Neural crest cell (in vitro differentiated cells): Measurements from ENCODE around the gene VPS8. TPM values are rescaled to one million over a fixed set of nuclear protein-coding genes. Genes with fewer than 3 reads are reported as not detected.

Source experiments
- DNase-seq: peaks from one replicate; pipeline ENCODE4 v3.0.0; 2021; ENCODE audit warnings: low read depth, mixed read lengths, low spot score
- H3K27ac Mint-ChIP-seq: one replicate; pipeline ENCODE4 v1.8.0; 2021; ENCODE audit warnings: mild to moderate bottlenecking, mixed read lengths; ENCODE audit not compliant: unreplicated experiment
- H3K27me3 Mint-ChIP-seq: 2 replicates; pipeline ENCODE4 v1.8.0; 2021; ENCODE audit warnings: low read depth, mild to moderate bottlenecking, mixed read lengths
- H3K36me3 Mint-ChIP-seq: 2 replicates; pipeline ENCODE4 v1.8.0; 2021; ENCODE audit warnings: low read depth, mild to moderate bottlenecking, mixed read lengths
- H3K4me1 Mint-ChIP-seq: 2 replicates; pipeline ENCODE4 v1.8.0; 2021; ENCODE audit warnings: mixed read lengths
- H3K4me3 Mint-ChIP-seq: one replicate; pipeline ENCODE4 v1.8.0; 2021; ENCODE audit warnings: mild to moderate bottlenecking, mixed read lengths
- H3K9me3 Mint-ChIP-seq: 2 replicates; pipeline ENCODE4 v1.8.0; 2021; ENCODE audit warnings: mixed read lengths
- CTCF ChIP-seq: fragments of 200-600 bp; sonication (generic); conservative IDR thresholded peaks from 2 replicates; pipeline ENCODE4 v1.5.0; 2021; ENCODE audit warnings: antibody characterized with exemption, mild to moderate bottlenecking
- total RNA-seq: library from RNA; stranded (reverse); gene quantifications from 2 replicates; pipeline ENCODE4 v1.2.1, GENCODE V29; 2021

VPS8 gene
- total RNA-seq, 1 donor from 2014 or later, result 55.7 TPM

DNA sequence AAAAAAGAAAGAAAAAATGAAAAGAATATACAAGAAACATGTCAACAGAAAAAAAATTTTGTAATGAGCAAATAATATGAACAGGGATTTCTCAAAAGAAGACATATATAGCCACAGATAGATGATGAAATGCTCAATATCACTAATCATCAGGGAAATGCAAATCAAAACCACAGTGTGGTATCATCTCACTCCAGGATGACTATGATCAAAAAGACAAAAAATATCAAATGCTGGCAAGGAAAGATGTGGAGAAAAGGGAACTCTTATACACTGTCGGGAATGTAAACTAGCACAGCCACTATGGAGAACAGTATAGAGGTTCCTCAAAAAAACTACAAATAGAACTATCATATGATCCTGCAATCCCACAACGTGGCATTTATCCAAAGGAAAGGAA lies 246.8 kb downstream of the VPS8 start:
- H3K9me3 Mint-ChIP-seq, result peaks cover 30% of the 10 kb centered on the region
- peaks cover 55% of the 10 kb centered on the region for H3K36me3 Mint-ChIP-seq
- H3K4me3 Mint-ChIP-seq, result no peak overlapping the region
- H3K27ac Mint-ChIP-seq, result no peak overlapping the region
- H3K4me1 Mint-ChIP-seq, result no peaks in the 10 kb centered on the region
- TF ChIP-seq CTCF, result no peak
- DNase-seq, result no peak
- no peaks in the 10 kb centered on the region for H3K27me3 Mint-ChIP-seq

DNA sequence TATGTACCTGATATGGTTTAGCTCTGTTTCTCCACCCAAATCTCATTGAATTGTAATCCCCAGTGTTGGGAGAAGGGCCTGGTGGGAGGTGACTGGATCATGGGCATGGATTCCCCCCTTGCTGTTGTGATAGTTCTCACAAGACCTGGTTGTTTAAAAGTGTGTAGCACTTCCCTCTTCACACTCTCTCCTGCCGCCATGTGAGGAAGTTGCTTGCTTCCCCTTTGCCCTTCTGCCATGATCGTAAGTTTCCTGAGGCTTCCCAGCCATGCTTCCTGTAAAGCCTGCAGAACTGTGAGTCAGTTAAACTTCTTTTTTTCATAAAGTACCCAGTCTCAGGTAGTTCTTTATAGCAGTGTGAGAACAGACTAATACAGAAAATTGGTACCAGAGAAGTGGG lies 247.8 kb downstream of the VPS8 start:
- Mint-ChIP-seq H3K4me3 (no peak overlapping the region), H3K9me3 (peaks cover 30% of the 10 kb centered on the region), H3K4me1 (no peaks in the 10 kb centered on the region), H3K27ac (no peak overlapping the region), H3K27me3 (no peaks in the 10 kb centered on the region), H3K36me3 (peaks cover 48% of the 10 kb centered on the region)
- no peak for DNase-seq
- no peak for TF ChIP-seq CTCF

GRCh38 chr3:185060655-185061054 lies 248.7 kb downstream of the VPS8 start:
- Mint-ChIP-seq H3K4me1 (no peaks in the 10 kb centered on the region), H3K27ac (no peak overlapping the region), H3K36me3 (peaks cover 40% of the 10 kb centered on the region), H3K27me3 (no peaks in the 10 kb centered on the region), H3K9me3 (peaks cover 29% of the 10 kb centered on the region), H3K4me3 (no peak overlapping the region)
- TF ChIP-seq CTCF, result no peak
- DNase-seq, result no peak

DNA sequence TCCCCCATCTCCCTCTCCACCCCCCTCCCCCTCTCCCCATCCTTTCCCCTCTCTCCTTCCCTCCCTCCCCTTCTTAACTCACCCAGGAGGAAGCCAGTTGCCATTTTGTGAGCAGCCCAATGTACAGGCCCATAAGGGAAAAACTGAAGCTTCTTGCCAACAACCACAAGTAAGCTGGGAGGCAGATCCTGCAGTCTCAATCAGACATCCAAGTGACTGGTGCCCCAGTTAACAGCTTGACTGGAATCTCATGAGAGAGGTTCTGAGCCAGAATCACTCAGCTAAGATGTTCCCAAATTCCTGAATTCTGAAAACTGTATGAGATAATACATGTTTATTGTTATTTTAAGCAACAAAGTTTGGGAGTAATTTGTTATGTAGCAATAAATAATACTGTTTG lies 250.2 kb downstream of the VPS8 start:
- no peaks in the 10 kb centered on the region for H3K4me1 Mint-ChIP-seq
- no peak for TF ChIP-seq CTCF
- H3K27ac Mint-ChIP-seq, result no peak overlapping the region
- no peak overlapping the region for H3K4me3 Mint-ChIP-seq
- H3K9me3 Mint-ChIP-seq, result peaks cover 24% of the 10 kb centered on the region
- H3K36me3 Mint-ChIP-seq, result peaks cover 25% of the 10 kb centered on the region
- H3K27me3 Mint-ChIP-seq, result no peaks in the 10 kb centered on the region
- DNase-seq, result no peak

- no peak for TF ChIP-seq CTCF
- H3K27ac Mint-ChIP-seq, result no peak overlapping the region
- peaks cover 15% of the 10 kb centered on the region for H3K36me3 Mint-ChIP-seq
- H3K27me3 Mint-ChIP-seq, result no peaks in the 10 kb centered on the region
- DNase-seq, result no peak
- no peaks in the 10 kb centered on the region for H3K4me1 Mint-ChIP-seq
- no peak overlapping the region for H3K4me3 Mint-ChIP-seq
- H3K9me3 Mint-ChIP-seq, result peaks cover 17% of the 10 kb centered on the region
These were observed 251.5 kb downstream of the VPS8 start for GRCh38 chr3:185063431-185063830.

GRCh38 chr3:185065059-185065458 lies 253.1 kb downstream of the VPS8 start:
- peaks cover 7% of the 10 kb centered on the region for H3K36me3 Mint-ChIP-seq
- H3K27ac Mint-ChIP-seq, result no peak overlapping the region
- no peaks in the 10 kb centered on the region for H3K4me1 Mint-ChIP-seq
- H3K27me3 Mint-ChIP-seq, result no peaks in the 10 kb centered on the region
- no peak for DNase-seq
- no peak for TF ChIP-seq CTCF
- H3K4me3 Mint-ChIP-seq, result no peak overlapping the region
- H3K9me3 Mint-ChIP-seq, result peaks cover 10% of the 10 kb centered on the region
